Mammary epithelial cell (primary cell): ENCODE results near the gene SLC44A1.

Experiments used
- CTCF ChIP-seq, 2 donors: IDR thresholded peaks in 1 of 2; conservative IDR thresholded peaks in 1 of 2; 2 replicates each; pipeline ENCODE4 v1.5.1; 2011 to 2012; ENCODE audit warnings: inconsistent platforms in 2 of 2, low read length in 2 of 2, mild to moderate bottlenecking in 2 of 2, control low read depth in 1 of 2, low read depth in 1 of 2; ENCODE audit not compliant: insufficient read depth in 1 of 2; ENCODE audit errors: extremely low read depth in 1 of 2
- EZH2 ChIP-seq: IDR thresholded peaks from 2 replicates; pipeline ENCODE4 v1.6.1; 2012; ENCODE audit warnings: low read length, inconsistent platforms, borderline replicate concordance

- TF ChIP-seq CTCF (conservative IDR thresholded peaks at IDR 0.05 in 1 of 2, IDR thresholded peaks at IDR 0.05 in 1 of 2; ENCODE audit: extremely low read depth in 1 of 2, insufficient read depth in 1 of 2, low read depth in 1 of 2, low read length in 2 of 2) (no peak), EZH2 (no peak)
Measured at GRCh38 chr9:105218673-105219072, 25.8 kb upstream of the SLC44A1 start.
